ENCODE results near the gene SFT2D2. TPM values are rescaled to one million over a fixed set of nuclear protein-coding genes. Genes with fewer than 3 reads are reported as not detected.

The SFT2D2 gene
- total and polyA plus RNA-seq, 2 of the 8 experiments (the other 6 are each of a cell fraction or from before 2014, with no cell fraction given), result 9.0 to 29.0 TPM

GRCh38 chr1:168227620-168228019, 1.8 kb downstream of the SFT2D2 start:
- Histone ChIP-seq H2AK5ac (ENCODE audit: low read depth, low read length) (no peak overlapping the region), H4K5ac (ENCODE audit: insufficient read length, low read depth, low read length) (no peak overlapping the region), H3K4me1 (replicated peaks in 1 of 4; ENCODE audit: control insufficient read depth in 3 of 4, insufficient read depth in 4 of 4, low read length in 3 of 4) (peaks cover 0 to 6% (median 3%) of the 10 kb centered on the region in 4 experiments; a peak in 2 of 7 replicates), H2BK5ac (ENCODE audit: low read depth, low read length) (no peak overlapping the region), H2BK15ac (ENCODE audit: low read length) (no peak overlapping the region), H4K91ac (replicated peaks; ENCODE audit: insufficient read length, low read length) (no peak overlapping the region), H2BK20ac (ENCODE audit: low read length) (no peak overlapping the region), H2AFZ (ENCODE audit: low read length) (no peak overlapping the region), H3K79me1 (ENCODE audit: low read depth, low read length) (peaks cover 2% of the 10 kb centered on the region; the same call in 1 of the 2 replicates), H3K56ac (replicated peaks; ENCODE audit: insufficient read length, low read depth, low read length) (no peak overlapping the region), H3K9ac (replicated peaks in 1 of 4; ENCODE audit: extremely low read depth in 1 of 4, low read depth in 3 of 4, low read length in 3 of 4) (no peak overlapping the region), H3K14ac (ENCODE audit: insufficient read length) (no peak overlapping the region), H2BK120ac (replicated peaks; ENCODE audit: low read depth, low read length) (no peak overlapping the region), H3K36me3 (ENCODE audit: control insufficient read depth in 2 of 4, insufficient read depth in 4 of 4, low read length in 3 of 4) (peaks cover 0 to 11% (median 0%) of the 10 kb centered on the region in 4 experiments; a peak in 3 of 8 replicates), H3K27me3 (replicated peaks in 1 of 4; ENCODE audit: control insufficient read depth in 3 of 4, extremely low read depth in 1 of 4, insufficient read depth in 3 of 4, low read length in 3 of 4) (no peaks in the 10 kb centered on the region), H3K23me2 (ENCODE audit: low read depth, low read length) (peaks cover 6% of the 10 kb centered on the region; the same call in 1 of the 2 replicates), H3K23ac (ENCODE audit: insufficient read length) (no peak overlapping the region), H4K20me1 (replicated peaks in 1 of 2; ENCODE audit: control insufficient read depth in 1 of 2, insufficient read depth in 2 of 2, low read length in 2 of 2) (peaks cover 0 to 2% of the 10 kb centered on the region in 2 experiments), H3K18ac (ENCODE audit: extremely low read depth, low read length) (no peak overlapping the region), H3K79me2 (ENCODE audit: control insufficient read depth in 1 of 2, insufficient read depth in 2 of 2, low read length in 2 of 2) (peaks cover 3 to 33% of the 10 kb centered on the region in 2 experiments; a peak in 3 of 4 replicates), H3K4me2 (ENCODE audit: insufficient read depth in 1 of 2, low read depth in 2 of 2, low read length in 2 of 2) (no peak overlapping the region), H3K9me3 (ENCODE audit: insufficient read depth in 2 of 2, low read depth in 1 of 2, low read length in 1 of 2) (0 out of 4 replicates have a peak, but pooled peaks cover 3 to 5% of the 10 kb centered on the region in 2 experiments), H3K4me3 (ENCODE audit: extremely low read depth in 1 of 4, insufficient read depth in 2 of 4, low read depth in 3 of 4, low read length in 4 of 4) (no peak overlapping the region), H3K4ac (replicated peaks; ENCODE audit: insufficient read length, low read depth, low read length) (no peak overlapping the region), H4K8ac (ENCODE audit: extremely low read depth, insufficient read depth, low read length) (no peak overlapping the region), H3K27ac (ENCODE audit: low read depth, low read length) (no peak overlapping the region), H2BK12ac (ENCODE audit: low read depth, low read length) (no peak overlapping the region)
- ChIA-PET POLR2A (ENCODE audit: partially characterized antibody) (interaction anchor here (0.7 to 2.6 kb wide), 2 partner anchors 10 to 68 kb away, joined by 3 to 8 read pairs; no protein-coding TSS in a partner anchor), CTCF (ENCODE audit: partially characterized antibody) (interaction anchor here (1.0 to 2.1 kb wide), 4 partner anchors 8 to 145 kb away, joined by 3 to 9 read pairs (median 5); no protein-coding TSS in a partner anchor)
- no peak for TF ChIP-seq CTBP2 (IDR thresholded peaks at IDR 0.05; ENCODE audit: borderline replicate concordance, insufficient read depth, insufficient read length, low read length)
- TF ChIP-seq CREB1 (IDR thresholded peaks at IDR 0.05), result no peak
- TF ChIP-seq POLR2AphosphoS5 (IDR thresholded peaks at IDR 0.05; ENCODE audit: low read depth, low read length), result no peak
- TF ChIP-seq TCF12 (IDR thresholded peaks at IDR 0.05; ENCODE audit: low read depth, low read length), result no peak
- no peak for TF ChIP-seq RNF2 (IDR thresholded peaks at IDR 0.05; ENCODE audit: borderline replicate concordance, low read depth, low read length, missing control alignments, poor library complexity, severe bottlenecking)
- TF ChIP-seq RAD21 (IDR thresholded peaks at IDR 0.05 in 1 of 2, conservative IDR thresholded peaks at IDR 0.05 in 1 of 2; ENCODE audit: low read depth in 2 of 2, low read length in 2 of 2), result no peak
- TF ChIP-seq CEBPB (IDR thresholded peaks at IDR 0.05; ENCODE audit: low read depth, low read length), result no peak
- 91% methylated on average over 7 of the region's 7 CpGs; no CpG with 5 or more reads in 1 of the 2 experiments for WGBS, 2 experiments (ENCODE audit: extremely low coverage in 1 of 2, insufficient coverage in 1 of 2, insufficient read length in 1 of 2, insufficient replicate concordance in 2 of 2, low coverage in 1 of 2, low lambda C conversion rate in 2 of 2, missing lambda C conversion rate in 1 of 2)
- DNase-seq (ENCODE audit: low read depth in 1 of 2, low spot score in 2 of 2), result no peak
- no peak for FAIRE-seq

Data from H1 (cell line).